Testis (tissue), 2 donors: ENCODE results near the gene SENP5.

Experiments used
- POLR2A ChIP-seq: fragments of 450-650 bp; IDR thresholded peaks from one replicate; pipeline ENCODE4 v1.6.1; 2017; ENCODE audit warnings: antibody characterized with exemption, mild to moderate bottlenecking, moderate library complexity
- TF ChIP-seq, protein P1 (sequence below), 3 experiments: fragments of 450-650 bp in 2 of 3; fragments of 200-600 bp in 1 of 3; sonication (generic) in 1 of 3; IDR thresholded peaks; one replicate each; pipeline ENCODE4 v1.5.1; 2016 to 2019; ENCODE audit warnings: antibody characterized with exemption in 3 of 3, mild to moderate bottlenecking in 2 of 3, moderate library complexity in 1 of 3

- TF ChIP-seq, protein P1, sequence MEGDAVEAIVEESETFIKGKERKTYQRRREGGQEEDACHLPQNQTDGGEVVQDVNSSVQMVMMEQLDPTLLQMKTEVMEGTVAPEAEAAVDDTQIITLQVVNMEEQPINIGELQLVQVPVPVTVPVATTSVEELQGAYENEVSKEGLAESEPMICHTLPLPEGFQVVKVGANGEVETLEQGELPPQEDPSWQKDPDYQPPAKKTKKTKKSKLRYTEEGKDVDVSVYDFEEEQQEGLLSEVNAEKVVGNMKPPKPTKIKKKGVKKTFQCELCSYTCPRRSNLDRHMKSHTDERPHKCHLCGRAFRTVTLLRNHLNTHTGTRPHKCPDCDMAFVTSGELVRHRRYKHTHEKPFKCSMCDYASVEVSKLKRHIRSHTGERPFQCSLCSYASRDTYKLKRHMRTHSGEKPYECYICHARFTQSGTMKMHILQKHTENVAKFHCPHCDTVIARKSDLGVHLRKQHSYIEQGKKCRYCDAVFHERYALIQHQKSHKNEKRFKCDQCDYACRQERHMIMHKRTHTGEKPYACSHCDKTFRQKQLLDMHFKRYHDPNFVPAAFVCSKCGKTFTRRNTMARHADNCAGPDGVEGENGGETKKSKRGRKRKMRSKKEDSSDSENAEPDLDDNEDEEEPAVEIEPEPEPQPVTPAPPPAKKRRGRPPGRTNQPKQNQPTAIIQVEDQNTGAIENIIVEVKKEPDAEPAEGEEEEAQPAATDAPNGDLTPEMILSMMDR (IDR thresholded peaks at IDR 0.05), result no peak
- TF ChIP-seq POLR2A, result no peak
Observed at GRCh38 chr3:196963631-196963953, 95.9 kb downstream of the SENP5 start.
